Measurements from ENCODE around the gene FXYD4.

- TF ChIP-seq CTCF (IDR thresholded peaks at IDR 0.05) (no peak), POLR2A (IDR thresholded peaks at IDR 0.05) (no peak)
These were observed 28.9 kb upstream of the FXYD4 start for GRCh38 chr10:43342279-43343125.
